K562 (cell line): ENCODE data around the gene SLC7A8. TPM values are rescaled to one million over a fixed set of nuclear protein-coding genes. Genes with fewer than 3 reads are reported as not detected.

Experiments
- ATF1 ChIP-seq, 2 experiments: fragments of 450-650 bp in 1 of 2; IDR thresholded peaks; 2 replicates each; pipeline ENCODE4 v1.6.1; 2016; ENCODE audit warnings: missing compliant biosample characterization in 1 of 2, missing genetic modification characterization in 1 of 2
- ATF4 ChIP-seq: fragments of 450-650 bp; formaldehyde crosslinking; IDR thresholded peaks from 2 replicates; pipeline ENCODE4 v1.4.0; 2022; ENCODE audit warnings: mild to moderate bottlenecking, moderate library complexity
- CBFA2T3 ChIP-seq: fragments of 450-650 bp; IDR thresholded peaks from 2 replicates; pipeline ENCODE4 v1.6.1; 2017
- CBX5 ChIP-seq: IDR thresholded peaks from 2 replicates; pipeline ENCODE4 v1.6.1; 2014; ENCODE audit warnings: low read depth, borderline replicate concordance
- CLOCK ChIP-seq: fragments of 250-450 bp; sonication (Bioruptor Pico); IDR thresholded peaks from 2 replicates; pipeline ENCODE4 v1.4.0; 2020; ENCODE audit warnings: mild to moderate bottlenecking, moderate library complexity, borderline replicate concordance
- ELF1 ChIP-seq: fragments of 200-800 bp; sonication (Bioruptor generic); IDR thresholded peaks from 2 replicates; pipeline ENCODE4 v1.6.1; 2016; ENCODE audit warnings: missing genetic modification characterization, missing compliant biosample characterization
- GABPA ChIP-seq: fragments of 200-800 bp; sonication (Bioruptor generic); conservative IDR thresholded peaks from 2 replicates; pipeline ENCODE4 v1.6.1; 2016; ENCODE audit warnings: low read depth, missing genetic modification characterization, missing compliant biosample characterization
- GTF2A2 ChIP-seq: IDR thresholded peaks from 2 replicates; pipeline ENCODE4 v1.6.1; 2016; ENCODE audit warnings: mild to moderate bottlenecking, missing genetic modification characterization, missing compliant biosample characterization
- MCM2 ChIP-seq: fragments of 450-650 bp; IDR thresholded peaks from 2 replicates; pipeline ENCODE4 v1.6.1; 2017; ENCODE audit warnings: low read depth, mild to moderate bottlenecking
- NFE2L1 ChIP-seq: fragments of 450-650 bp; IDR thresholded peaks from 2 replicates; pipeline ENCODE4 v1.6.1; 2016; ENCODE audit warnings: missing genetic modification characterization, low read depth, mild to moderate bottlenecking, missing compliant biosample characterization, moderate library complexity, borderline replicate concordance
- RAD21 ChIP-seq, 2 experiments: fragments of 250-450 bp in 1 of 2; fragments of 450-650 bp in 1 of 2; sonication (Bioruptor Pico) in 1 of 2; formaldehyde crosslinking in 1 of 2; IDR thresholded peaks in 1 of 2; conservative IDR thresholded peaks in 1 of 2; 2 replicates each; pipeline versions ENCODE4 v1.4.0 to v1.8.0; 2020 to 2022; ENCODE audit warnings: mild to moderate bottlenecking in 2 of 2, moderate library complexity in 1 of 2
- SAFB ChIP-seq: fragments of 200-400 bp; formaldehyde crosslinking; IDR thresholded peaks from 2 replicates; pipeline ENCODE4 v1.6.1; 2017; ENCODE audit warnings: low read depth, low read length, borderline replicate concordance
- SIRT6 ChIP-seq: IDR thresholded peaks from one replicate; pipeline ENCODE4 v1.6.1; 2012; ENCODE audit warnings: low read depth, mild to moderate bottlenecking, control low read depth, inconsistent platforms, low read length, moderate library complexity
- SNRNP70 ChIP-seq: fragments of 200-400 bp; formaldehyde crosslinking; optimal IDR thresholded peaks from 2 replicates; pipeline ENCODE3; 2017; ENCODE audit warnings: low read depth, low read length
- TAF9B ChIP-seq: fragments of 450-650 bp; IDR thresholded peaks from 2 replicates; pipeline ENCODE4 v1.6.1; 2018; ENCODE audit warnings: mild to moderate bottlenecking; ENCODE audit not compliant: partially characterized antibody
- TEAD1 ChIP-seq, 2 experiments: fragments of 450-650 bp in 1 of 2; sonication (generic) in 1 of 2; formaldehyde crosslinking; IDR thresholded peaks; 2 replicates each; pipeline versions ENCODE4 v1.4.0 to v1.8.0; 2020 to 2022; ENCODE audit warnings: mild to moderate bottlenecking in 2 of 2, missing genetic modification reagents in 1 of 2
- TEAD4 ChIP-seq, 2 experiments: sonication (generic) in 1 of 2; formaldehyde crosslinking in 1 of 2; IDR thresholded peaks; 2 replicates each; pipeline versions ENCODE4 v1.6.1 to v1.8.0; 2012 to 2022; ENCODE audit warnings: borderline replicate concordance in 1 of 2, inconsistent platforms in 1 of 2, low read length in 1 of 2, mild to moderate bottlenecking in 1 of 2, missing genetic modification reagents in 1 of 2
- TFAM ChIP-seq: fragments of 250-450 bp; sonication (Bioruptor Pico); conservative IDR thresholded peaks from 2 replicates; pipeline ENCODE4 v1.5.0; 2021; ENCODE audit warnings: mild to moderate bottlenecking, moderate library complexity
- ZNF655 ChIP-seq: fragments of 250-450 bp; sonication (Bioruptor Pico); IDR thresholded peaks from 2 replicates; pipeline ENCODE4 v1.5.0; 2021
- ZNF717 ChIP-seq: fragments of 250-450 bp; sonication (Bioruptor Pico); IDR thresholded peaks from 2 replicates; pipeline ENCODE4 v1.5.0; 2021
- polyA plus RNA-seq, 8 experiments: library from polyadenylated mRNA; depleted of rRNA in 4 of 8; stranded (reverse) in 5 of 8; unstranded in 3 of 8; fragments of >200 nt; fragmentation: Nextera tagmentation in 2 of 8; fragmentation: Illumina TruSeq in 1 of 8; extraction: Ambion mirVana in 2 of 8; extraction: Trizol in 1 of 8; gene quantifications; 2 replicates each; pipeline versions ENCODE4 v1.2.1 to v1.2.3, GENCODE V29; 2011 to 2014; ENCODE audit warnings: inconsistent platforms in 1 of 8, missing spikeins in 1 of 8
- total RNA-seq, 7 experiments: library from RNA; depleted of rRNA in 6 of 7; stranded (reverse); fragments of >200 nt in 6 of 7; fragmentation: Illumina TruSeq in 2 of 7; extraction: Trizol in 2 of 7; gene quantifications; 2 replicates each; pipeline versions ENCODE4 v1.2.1 to v1.2.3, GENCODE V29; 2011 to 2021; ENCODE audit warnings: low replicate concordance in 1 of 7
- TF ChIP-seq, protein P1 (sequence below): conservative IDR thresholded peaks from 2 replicates; pipeline ENCODE4 v1.6.1; 2011; ENCODE audit warnings: low read depth, mild to moderate bottlenecking, low read length; ENCODE audit not compliant: control insufficient read depth

SLC7A8 gene
- total and polyA plus RNA-seq, 9 of the 15 experiments (the other 6 are each of a cell fraction or from before 2014, with no cell fraction given) = 2.0 to 33.0 (median 6.0) TPM

- TF ChIP-seq SNRNP70 (no peak), RAD21 (CRISPR knock-in tag; conservative IDR thresholded peaks at IDR 0.05 in 1 of 2, IDR thresholded peaks at IDR 0.05 in 1 of 2) (0 out of 4 replicates have a peak, but pooled peaks of 1 of the 2 experiments have one; percentile 4), GABPA (tag) (no peak), SIRT6 (no peak), CBFA2T3 (peak; percentile 99), TEAD4 (IDR thresholded peaks at IDR 0.05; ENCODE audit: low read length) (peak; percentile 99), TEAD4 (CRISPR knock-in tag; IDR thresholded peaks at IDR 0.05; ENCODE audit: borderline replicate concordance) (no peak), ELF1 (tag) (no peak), TFAM (no peak), ATF1 (CRISPR knock-in tag; IDR thresholded peaks at IDR 0.05) (no peak), ATF1 (tag; IDR thresholded peaks at IDR 0.05) (peak; percentile 78), SAFB (no peak), CLOCK (CRISPR knock-in tag) (no peak; the same call in 1 of the 2 replicates), ZNF717 (CRISPR knock-in tag) (no peak), ZNF655 (CRISPR knock-in tag) (no peak), ATF4 (CRISPR knock-in tag) (peak; percentile 70), MCM2 (no peak), TAF9B (no peak), GTF2A2 (tag) (no peak), NFE2L1 (tag) (no peak), CBX5 (no peak), TEAD1 (CRISPR knock-in tag; IDR thresholded peaks at IDR 0.05) (peak; percentile 68 to 81)
- TF ChIP-seq, protein P1, sequence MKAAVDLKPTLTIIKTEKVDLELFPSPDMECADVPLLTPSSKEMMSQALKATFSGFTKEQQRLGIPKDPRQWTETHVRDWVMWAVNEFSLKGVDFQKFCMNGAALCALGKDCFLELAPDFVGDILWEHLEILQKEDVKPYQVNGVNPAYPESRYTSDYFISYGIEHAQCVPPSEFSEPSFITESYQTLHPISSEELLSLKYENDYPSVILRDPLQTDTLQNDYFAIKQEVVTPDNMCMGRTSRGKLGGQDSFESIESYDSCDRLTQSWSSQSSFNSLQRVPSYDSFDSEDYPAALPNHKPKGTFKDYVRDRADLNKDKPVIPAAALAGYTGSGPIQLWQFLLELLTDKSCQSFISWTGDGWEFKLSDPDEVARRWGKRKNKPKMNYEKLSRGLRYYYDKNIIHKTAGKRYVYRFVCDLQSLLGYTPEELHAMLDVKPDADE = peak; percentile 92
Observed at GRCh38 chr14:23112359-23113178, 70.9 kb downstream of the SLC7A8 start (continued).
